ENCODE data around the gene RPS24. TPM values are rescaled to one million over a fixed set of nuclear protein-coding genes. Genes with fewer than 3 reads are reported as not detected.

RPS24 gene
- total RNA-seq, 4 donors from 2014 or later: 2,373 to 2,736 (median 2,495) TPM

DNA sequence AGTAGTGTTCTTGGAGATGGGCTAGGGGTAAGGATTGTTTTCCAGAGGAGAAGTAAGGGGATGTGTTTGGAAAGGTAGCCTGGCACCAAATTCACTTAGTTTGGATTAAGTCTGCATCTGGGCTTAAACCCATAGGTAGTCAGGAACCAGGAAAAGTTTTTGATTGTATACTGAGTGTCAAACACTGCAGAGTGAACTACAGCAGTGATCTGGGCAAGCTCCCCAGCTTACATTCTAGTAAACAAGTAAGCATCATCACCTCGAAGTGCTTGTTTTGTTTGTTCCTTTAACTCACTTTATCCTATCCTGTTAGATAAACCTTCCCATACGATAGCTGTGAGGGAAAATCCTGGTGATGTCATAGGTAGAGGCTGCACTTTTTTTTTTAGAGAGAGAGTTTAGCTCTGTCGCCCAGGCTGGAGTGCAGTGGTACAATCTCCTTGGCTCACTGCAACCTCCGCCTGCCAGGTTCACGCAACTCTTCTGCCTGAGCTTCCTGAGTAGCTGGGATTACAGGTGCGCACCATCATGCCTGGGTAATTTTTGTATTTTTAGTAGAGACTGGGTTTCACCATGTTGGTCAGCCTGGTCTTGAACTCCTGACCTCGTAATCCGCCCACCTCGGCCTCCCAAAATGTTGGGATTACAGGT, 2.4 kb downstream of the RPS24 start:
- DNase-seq (ENCODE audit: low spot score) (no peak), ATAC-seq (ENCODE audit: low FRiP score) (no peak)
- TF ChIP-seq, protein P1, sequence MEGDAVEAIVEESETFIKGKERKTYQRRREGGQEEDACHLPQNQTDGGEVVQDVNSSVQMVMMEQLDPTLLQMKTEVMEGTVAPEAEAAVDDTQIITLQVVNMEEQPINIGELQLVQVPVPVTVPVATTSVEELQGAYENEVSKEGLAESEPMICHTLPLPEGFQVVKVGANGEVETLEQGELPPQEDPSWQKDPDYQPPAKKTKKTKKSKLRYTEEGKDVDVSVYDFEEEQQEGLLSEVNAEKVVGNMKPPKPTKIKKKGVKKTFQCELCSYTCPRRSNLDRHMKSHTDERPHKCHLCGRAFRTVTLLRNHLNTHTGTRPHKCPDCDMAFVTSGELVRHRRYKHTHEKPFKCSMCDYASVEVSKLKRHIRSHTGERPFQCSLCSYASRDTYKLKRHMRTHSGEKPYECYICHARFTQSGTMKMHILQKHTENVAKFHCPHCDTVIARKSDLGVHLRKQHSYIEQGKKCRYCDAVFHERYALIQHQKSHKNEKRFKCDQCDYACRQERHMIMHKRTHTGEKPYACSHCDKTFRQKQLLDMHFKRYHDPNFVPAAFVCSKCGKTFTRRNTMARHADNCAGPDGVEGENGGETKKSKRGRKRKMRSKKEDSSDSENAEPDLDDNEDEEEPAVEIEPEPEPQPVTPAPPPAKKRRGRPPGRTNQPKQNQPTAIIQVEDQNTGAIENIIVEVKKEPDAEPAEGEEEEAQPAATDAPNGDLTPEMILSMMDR (IDR thresholded peaks at IDR 0.05): no peak

DNA sequence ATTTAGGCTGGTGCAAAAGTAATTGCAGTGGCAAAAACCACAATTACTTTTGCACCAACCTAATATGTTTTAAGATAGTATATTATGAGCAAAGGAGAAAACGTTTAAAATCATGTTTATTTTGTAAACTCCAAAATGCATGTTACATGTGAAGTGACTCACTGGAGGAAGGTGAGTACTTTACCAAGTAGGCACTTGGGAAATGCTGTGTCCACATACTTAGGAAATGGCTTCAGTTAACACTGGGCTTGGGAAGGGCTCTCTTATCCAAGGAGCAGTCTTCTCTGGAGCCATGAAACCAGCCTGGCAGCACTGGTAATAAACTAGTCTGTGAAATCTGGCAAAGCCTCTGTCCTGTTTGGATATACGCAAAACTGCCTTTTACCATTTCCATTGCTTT, 4.4 kb downstream of the RPS24 start:
- TF ChIP-seq, protein P1 (IDR thresholded peaks at IDR 0.05): no peak
- ATAC-seq (ENCODE audit: low FRiP score) (no peak), DNase-seq (ENCODE audit: low spot score) (no peak)

DNA sequence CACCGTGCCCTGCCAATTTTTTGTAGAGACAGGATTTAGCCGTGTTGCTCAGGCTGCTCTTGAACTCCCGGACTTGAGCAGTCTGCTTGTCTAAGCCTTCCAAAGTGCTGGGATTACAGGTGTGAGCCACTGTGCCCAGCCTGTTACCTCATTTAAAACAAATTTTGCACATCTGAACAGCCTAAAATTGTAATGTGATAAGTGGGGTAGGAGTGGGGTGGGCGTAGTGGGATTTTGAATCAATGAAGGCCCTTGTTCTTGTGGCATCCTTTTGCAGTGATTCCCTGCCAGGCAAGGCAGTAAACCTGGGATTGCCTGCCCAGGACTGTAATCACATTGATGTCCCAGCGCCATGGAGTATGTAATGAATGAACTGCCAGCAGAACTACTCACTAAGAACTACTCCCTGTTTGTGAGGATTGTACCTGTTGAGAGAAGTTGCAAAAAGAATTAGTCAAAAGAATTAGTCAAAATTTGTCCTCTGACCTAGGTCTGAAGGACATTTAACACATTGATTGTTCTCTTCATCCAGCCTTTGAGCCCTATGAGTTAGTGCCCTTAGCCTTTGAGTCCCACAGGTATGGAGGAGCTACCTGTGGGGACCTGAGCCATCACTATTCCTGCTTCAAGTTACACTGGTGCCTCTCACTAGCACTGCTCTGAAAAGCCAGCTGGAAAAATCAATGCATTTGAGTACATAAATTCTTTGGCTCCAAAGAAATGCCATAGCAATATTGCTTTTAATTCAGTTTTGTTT, 5.3 kb downstream of the RPS24 start:
- TF ChIP-seq, protein P1 (IDR thresholded peaks at IDR 0.05): no peak
- no peak for ATAC-seq (ENCODE audit: low FRiP score)
- no peak for DNase-seq (ENCODE audit: low spot score)

DNA sequence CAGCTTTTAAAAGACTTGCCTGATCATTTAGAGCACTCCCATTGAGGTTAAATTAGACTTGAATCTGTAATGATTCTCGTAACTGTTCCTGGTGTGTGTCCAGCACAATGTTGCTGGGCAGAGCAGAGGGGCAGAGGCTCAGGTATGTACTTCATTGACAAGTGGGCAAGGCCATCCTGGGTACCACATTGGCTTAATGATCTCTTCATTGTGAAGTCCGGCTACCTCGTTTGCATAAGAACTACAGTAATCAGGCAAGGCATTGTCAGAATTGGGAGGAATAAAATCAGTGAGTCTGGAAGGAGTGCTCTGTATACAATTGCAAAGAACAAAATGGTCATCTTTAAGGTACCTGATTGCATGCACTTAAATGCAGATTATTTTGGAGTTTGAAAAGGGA, 6.1 kb downstream of the RPS24 start:
- TF ChIP-seq, protein P1 (IDR thresholded peaks at IDR 0.05): no peak
- no peak for ATAC-seq (ENCODE audit: low FRiP score)
- DNase-seq (ENCODE audit: low spot score): no peak

DNA sequence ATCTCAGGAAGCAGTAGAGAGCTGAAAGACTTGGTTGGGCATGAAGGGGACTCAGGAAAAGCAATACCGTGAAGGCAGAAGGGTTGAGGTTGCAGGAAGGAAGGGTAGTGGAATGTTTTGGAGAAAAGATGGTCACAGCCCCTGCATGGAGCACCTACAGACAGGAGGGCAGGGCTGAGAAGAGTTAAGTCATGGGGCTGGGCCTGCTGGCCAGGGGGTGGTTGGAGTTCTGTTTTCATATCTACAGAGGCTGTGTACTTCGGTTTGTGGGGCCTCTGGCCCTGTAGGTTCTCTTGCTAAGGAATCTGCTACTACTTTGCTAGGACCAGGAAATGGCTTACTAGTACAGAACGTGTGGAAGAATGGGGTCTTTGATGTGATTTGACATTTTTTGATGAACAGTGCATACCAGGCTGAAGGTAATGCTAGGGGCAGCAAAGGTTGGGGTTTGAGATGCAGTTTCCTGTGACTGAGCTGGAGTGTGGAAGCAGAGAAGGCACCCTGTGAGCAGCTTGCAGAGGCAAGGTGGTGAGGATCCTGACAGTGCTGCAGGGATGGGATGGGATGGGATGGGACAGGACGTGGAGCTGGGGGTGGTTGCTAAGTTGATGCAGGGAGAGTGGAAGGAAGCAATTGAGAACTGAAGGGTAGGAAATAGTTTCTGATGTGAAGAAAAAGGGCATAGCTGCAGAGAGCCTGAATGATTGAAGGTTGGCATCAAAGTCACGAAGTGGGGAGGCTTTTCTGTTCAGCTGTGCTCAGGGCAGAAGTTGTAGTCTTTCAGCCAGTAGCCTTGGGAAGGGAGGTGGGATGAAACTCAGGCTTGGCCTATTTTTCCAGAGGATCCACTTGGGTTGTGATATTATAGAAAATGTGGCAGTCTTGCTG, 7.8 kb downstream of the RPS24 start:
- TF ChIP-seq, protein P1 (IDR thresholded peaks at IDR 0.05): no peak
- ATAC-seq (ENCODE audit: low FRiP score): no peak
- DNase-seq (ENCODE audit: low spot score): no peak

DNA sequence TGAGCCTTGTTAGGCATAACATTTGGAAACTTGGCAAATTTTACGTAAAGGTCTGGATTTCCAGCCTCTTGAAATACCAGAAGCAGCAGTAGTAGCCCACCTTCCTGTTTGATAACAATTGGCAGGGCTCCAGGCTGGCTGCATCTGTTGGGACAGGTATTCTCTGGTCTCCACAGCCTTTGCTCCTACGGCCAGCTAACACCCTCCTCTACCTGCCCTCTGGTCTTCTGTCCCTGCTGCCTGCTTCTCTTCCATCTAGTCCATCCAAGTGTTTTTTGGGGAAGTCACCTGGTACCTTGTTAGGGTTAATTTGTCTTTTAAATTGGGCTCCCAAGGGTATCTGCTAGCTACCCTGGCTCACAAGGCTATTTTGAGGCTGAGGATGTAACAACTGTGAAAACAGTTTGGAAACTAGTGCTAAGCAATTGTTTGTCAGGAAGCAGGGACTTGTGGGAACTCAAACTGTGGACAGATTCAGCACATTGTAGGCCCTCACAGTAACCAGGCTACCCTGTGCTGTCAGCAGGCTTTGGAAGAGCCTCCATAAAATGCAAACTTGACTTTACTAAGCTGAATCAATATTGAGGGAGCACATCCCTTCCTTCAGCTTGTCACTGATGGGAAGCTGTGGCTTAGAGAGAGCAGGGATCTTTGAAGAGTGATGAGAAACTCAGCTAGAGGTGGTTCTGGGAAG, 8.5 kb downstream of the RPS24 start:
- no peak for ATAC-seq (ENCODE audit: low FRiP score)

More for the DNA sequence above, 8.5 kb downstream of the RPS24 start:
- DNase-seq (ENCODE audit: low spot score): no peak
- TF ChIP-seq, protein P1 (IDR thresholded peaks at IDR 0.05): no peak
